ENCODE data around the gene KRT6C. TPM values are rescaled to one million over a fixed set of nuclear protein-coding genes. Genes with fewer than 3 reads are reported as not detected.

The KRT6C gene
- total and polyA plus RNA-seq, 10 donors: 0.03 to 0.07 (median 0.06) TPM; not detected in 7

GRCh38 chr12:52423035-52423434, 50.6 kb downstream of the KRT6C start:
- WGBS, 5 donors: 38 to 63% (median 44%) methylated on average over 6 of the region's 6 CpGs
- peak overlapping the region in 7 of 8 donors; percentile 38 to 77 (median 68) for H3K27ac ChIP-seq
- intact Hi-C loops (cut with DNase I; ENCODE audit: low total_unique reads): no loop called here

GRCh38 chr12:52419656-52420055, 53.9 kb downstream of the KRT6C start:
- Histone ChIP-seq H3K36me3 (no peaks in the 10 kb centered on the region), H3K9me3 (no peaks in the 10 kb centered on the region), H3K27me3 (replicated peaks in 1 of 7) (peaks cover 0 to 25% (median 0%) of the 10 kb centered on the region in 7 donors), H3K4me1 (peaks cover 0 to 11% (median 0%) of the 10 kb centered on the region in 6 donors), H3K4me3 (no peak overlapping the region), H3K27ac (no peak overlapping the region)
- TF ChIP-seq POLR2A (IDR thresholded peaks at IDR 0.05): no peak
- TF ChIP-seq POLR2AphosphoS5 (IDR thresholded peaks at IDR 0.05): no peak
- TF ChIP-seq, protein P1, sequence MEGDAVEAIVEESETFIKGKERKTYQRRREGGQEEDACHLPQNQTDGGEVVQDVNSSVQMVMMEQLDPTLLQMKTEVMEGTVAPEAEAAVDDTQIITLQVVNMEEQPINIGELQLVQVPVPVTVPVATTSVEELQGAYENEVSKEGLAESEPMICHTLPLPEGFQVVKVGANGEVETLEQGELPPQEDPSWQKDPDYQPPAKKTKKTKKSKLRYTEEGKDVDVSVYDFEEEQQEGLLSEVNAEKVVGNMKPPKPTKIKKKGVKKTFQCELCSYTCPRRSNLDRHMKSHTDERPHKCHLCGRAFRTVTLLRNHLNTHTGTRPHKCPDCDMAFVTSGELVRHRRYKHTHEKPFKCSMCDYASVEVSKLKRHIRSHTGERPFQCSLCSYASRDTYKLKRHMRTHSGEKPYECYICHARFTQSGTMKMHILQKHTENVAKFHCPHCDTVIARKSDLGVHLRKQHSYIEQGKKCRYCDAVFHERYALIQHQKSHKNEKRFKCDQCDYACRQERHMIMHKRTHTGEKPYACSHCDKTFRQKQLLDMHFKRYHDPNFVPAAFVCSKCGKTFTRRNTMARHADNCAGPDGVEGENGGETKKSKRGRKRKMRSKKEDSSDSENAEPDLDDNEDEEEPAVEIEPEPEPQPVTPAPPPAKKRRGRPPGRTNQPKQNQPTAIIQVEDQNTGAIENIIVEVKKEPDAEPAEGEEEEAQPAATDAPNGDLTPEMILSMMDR (IDR thresholded peaks at IDR 0.05 in 8 of 11, conservative IDR thresholded peaks at IDR 0.05 in 3 of 11): no peak
- intact Hi-C loops (cut with DNase I; ENCODE audit: low total_unique reads): no loop called here
- 20 to 57% (median 41%) methylated on average over 1 of the region's 1 CpG for WGBS, 5 donors
- no peak for DNase-seq

More at GRCh38 chr12:52423035-52423434, 50.6 kb downstream of the KRT6C start:
- no peaks in the 10 kb centered on the region for H3K9me3 ChIP-seq
- H3K27me3 ChIP-seq (replicated peaks in 1 of 7): peaks cover 0 to 18% (median 0%) of the 10 kb centered on the region in 7 donors
- H3K4me3 ChIP-seq: no peak overlapping the region
- no peak for DNase-seq
- no peaks in the 10 kb centered on the region for H3K36me3 ChIP-seq
- H3K4me1 ChIP-seq: no peaks in the 10 kb centered on the region
- TF ChIP-seq, protein P1 (IDR thresholded peaks at IDR 0.05 in 8 of 11, conservative IDR thresholded peaks at IDR 0.05 in 3 of 11): no peak
- TF ChIP-seq POLR2AphosphoS5 (IDR thresholded peaks at IDR 0.05) (no peak), POLR2A (IDR thresholded peaks at IDR 0.05) (no peak)

DNA sequence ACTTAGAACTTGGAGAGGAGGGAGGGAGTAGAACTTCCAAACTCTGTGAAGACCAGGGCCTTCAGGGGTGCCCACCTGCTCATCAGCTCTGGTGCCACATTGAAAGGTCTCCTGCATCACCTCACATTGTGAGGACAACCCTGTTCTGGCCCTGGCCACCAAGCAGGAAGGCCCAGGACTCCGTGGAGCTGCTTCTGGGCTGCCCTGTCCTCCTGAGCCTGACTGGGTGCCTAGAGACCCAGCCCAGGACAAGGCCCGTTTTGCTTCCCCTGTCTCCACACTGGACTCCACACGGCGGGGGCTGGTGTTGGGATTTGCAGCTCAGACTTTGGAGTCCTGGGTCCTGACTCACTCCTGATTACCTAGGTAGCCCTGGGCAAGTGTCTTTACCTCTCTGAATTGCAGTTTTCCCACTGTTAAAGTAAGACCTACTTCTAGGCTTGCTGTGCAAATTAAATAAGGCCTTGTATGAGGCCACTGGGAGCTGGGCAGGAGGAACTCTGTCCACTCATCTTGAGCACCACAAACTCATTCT, 55.0 kb downstream of the KRT6C start:
- H3K27ac ChIP-seq: peak overlapping the region in 3 of 8 donors; percentile 1 to 71 (median 53)
- no peak overlapping the region for H3K4me3 ChIP-seq
- H3K4me1 ChIP-seq: peaks cover 0 to 11% (median 0%) of the 10 kb centered on the region in 6 donors
- TF ChIP-seq POLR2A (IDR thresholded peaks at IDR 0.05): no peak
- TF ChIP-seq, protein P1 (IDR thresholded peaks at IDR 0.05 in 8 of 11, conservative IDR thresholded peaks at IDR 0.05 in 3 of 11): no peak
- no peak for TF ChIP-seq POLR2AphosphoS5 (IDR thresholded peaks at IDR 0.05)
- no peaks in the 10 kb centered on the region for H3K36me3 ChIP-seq
- intact Hi-C loops (cut with DNase I; ENCODE audit: low total_unique reads): no loop called here
- DNase-seq: peak; percentile 72
- H3K27me3 ChIP-seq (replicated peaks in 1 of 7): peaks cover 0 to 25% (median 0%) of the 10 kb centered on the region in 7 donors
- WGBS, 5 donors: 68 to 89% (median 78%) methylated on average over 4 of the region's 4 CpGs
- H3K9me3 ChIP-seq: no peaks in the 10 kb centered on the region

Other genes with a start within 250 kb of the KRT6C start
- gene KRT7, start 240.6 kb downstream of the KRT6C start, total RNA-seq: 1 to 10 TPM in 1 of 7 donors, under 1 TPM in 3, not detected in 3; 0.73 to 1.5 (median 0.83) TPM
- gene KRT7, start 240.6 kb downstream of the KRT6C start, polyA plus RNA-seq: 1 to 10 TPM; 1.2 to 1.9 (median 1.6) TPM
- gene KRT86, start 199.2 kb downstream of the KRT6C start, total RNA-seq: under 1 TPM in 2 of 7 donors, not detected in 5; 0.17 to 0.26 TPM
- under 1 TPM in 2 of 3 donors, not detected in 1; 0.08 to 0.09 TPM for gene KRT86, start 199.2 kb downstream of the KRT6C start, polyA plus RNA-seq
- gene KRT81, start 182.3 kb downstream of the KRT6C start, total RNA-seq: not detected
- under 1 TPM in 2 of 3 donors, not detected in 1; 0.05 to 0.37 TPM for gene KRT81, start 182.3 kb downstream of the KRT6C start, polyA plus RNA-seq
- gene KRT83, start 152.4 kb downstream of the KRT6C start, total RNA-seq: not detected
- not detected for gene KRT83, start 152.4 kb downstream of the KRT6C start, polyA plus RNA-seq
- under 1 TPM in 1 of 7 donors, not detected in 6; 0.52 TPM for gene KRT85, start 106.3 kb downstream of the KRT6C start, total RNA-seq
- gene KRT85, start 106.3 kb downstream of the KRT6C start, polyA plus RNA-seq: not detected
- gene KRT84, start 88.2 kb downstream of the KRT6C start, total RNA-seq: under 1 TPM in 1 of 7 donors, not detected in 6; 0.52 TPM
- gene KRT84, start 88.2 kb downstream of the KRT6C start, polyA plus RNA-seq: not detected
- gene KRT82, start 67.5 kb downstream of the KRT6C start, total RNA-seq: not detected
- under 1 TPM in 1 of 3 donors, not detected in 2; 0.04 TPM for gene KRT82, start 67.5 kb downstream of the KRT6C start, polyA plus RNA-seq
- gene KRT75, start 39.4 kb downstream of the KRT6C start, total RNA-seq: not detected
- gene KRT75, start 39.4 kb downstream of the KRT6C start, polyA plus RNA-seq: not detected
- gene KRT6B, start 21.7 kb downstream of the KRT6C start, total RNA-seq: not detected
- gene KRT6B, start 21.7 kb downstream of the KRT6C start, polyA plus RNA-seq: under 1 TPM; 0.03 to 0.10 (median 0.04) TPM
- gene KRT6A, start 19.5 kb upstream of the KRT6C start, total RNA-seq: not detected
- gene KRT6A, start 19.5 kb upstream of the KRT6C start, polyA plus RNA-seq: under 1 TPM; 0.42 to 0.83 (median 0.45) TPM
- 1 to 10 TPM in 2 of 7 donors, under 1 TPM in 2, not detected in 3; 0.23 to 1.5 (median 0.85) TPM for gene KRT5, start 46.6 kb upstream of the KRT6C start, total RNA-seq
- 1 to 10 TPM in 1 of 3 donors, under 1 TPM in 2; 0.93 to 1.9 (median 0.96) TPM for gene KRT5, start 46.6 kb upstream of the KRT6C start, polyA plus RNA-seq
- not detected for gene KRT71, start 79.3 kb upstream of the KRT6C start, total RNA-seq
- not detected for gene KRT71, start 79.3 kb upstream of the KRT6C start, polyA plus RNA-seq
- gene KRT74, start 100.0 kb upstream of the KRT6C start, total RNA-seq: not detected
- gene KRT74, start 100.0 kb upstream of the KRT6C start, polyA plus RNA-seq: not detected
- 1 to 10 TPM in 2 of 7 donors, under 1 TPM in 4, not detected in 1; 0.52 to 2.2 (median 0.78) TPM for gene KRT72, start 127.7 kb upstream of the KRT6C start, total RNA-seq
- 1 to 10 TPM in 2 of 3 donors, under 1 TPM in 1; 0.86 to 1.7 (median 1.4) TPM for gene KRT72, start 127.7 kb upstream of the KRT6C start, polyA plus RNA-seq
- 1 to 10 TPM in 3 of 7 donors, under 1 TPM in 4; 0.13 to 1.4 (median 0.59) TPM for gene KRT73, start 144.8 kb upstream of the KRT6C start, total RNA-seq
- gene KRT73, start 144.8 kb upstream of the KRT6C start, polyA plus RNA-seq: under 1 TPM; 0.04 to 0.20 (median 0.16) TPM
- under 1 TPM in 3 of 7 donors, not detected in 4; 0.13 to 0.52 (median 0.26) TPM for gene KRT2, start 178.4 kb upstream of the KRT6C start, total RNA-seq
- under 1 TPM; 0.07 to 0.45 (median 0.42) TPM for gene KRT2, start 178.4 kb upstream of the KRT6C start, polyA plus RNA-seq
- 1 to 10 TPM in 2 of 7 donors, under 1 TPM in 3, not detected in 2; 0.58 to 2.4 (median 0.68) TPM for gene KRT1, start 206.6 kb upstream of the KRT6C start, total RNA-seq
- gene KRT1, start 206.6 kb upstream of the KRT6C start, polyA plus RNA-seq: under 1 TPM in 1 of 3 donors, not detected in 2; 0.05 TPM
- gene KRT77, start 229.7 kb upstream of the KRT6C start, total RNA-seq: not detected
- gene KRT77, start 229.7 kb upstream of the KRT6C start, polyA plus RNA-seq: under 1 TPM in 1 of 3 donors, not detected in 2; 0.03 TPM